ENCODE measurements around the gene USP20. TPM values are rescaled to one million over a fixed set of nuclear protein-coding genes. Genes with fewer than 3 reads are reported as not detected.

The USP20 gene
- total RNA-seq, 4 donors from 2014 or later = 23.9 to 61.8 (median 52.0) TPM

DNA sequence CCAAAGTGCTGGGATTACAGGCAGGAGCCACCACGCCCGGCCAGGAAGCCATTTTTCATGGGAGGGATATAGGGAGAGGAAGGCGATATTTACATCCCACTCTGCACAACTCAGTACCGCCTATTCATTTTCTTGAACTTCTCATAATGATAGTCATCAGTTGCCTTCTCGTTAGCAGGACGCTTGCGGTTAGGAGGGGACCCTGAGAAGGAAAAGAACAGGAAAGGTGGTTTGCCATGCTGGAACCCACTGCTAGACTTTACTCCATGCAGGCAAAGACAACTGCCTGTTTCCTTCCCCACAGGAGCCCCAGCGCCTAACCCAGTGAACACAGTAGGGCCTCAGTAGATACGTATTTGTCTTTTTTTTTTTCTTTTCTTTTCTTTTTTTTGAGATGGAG is 7.2 kb upstream of the USP20 start:
- peaks cover 1 to 2% of the 10 kb centered on the region in 2 donors for H3K4me1 ChIP-seq
- H3K36me3 ChIP-seq = peaks cover 36 to 40% of the 10 kb centered on the region in 2 donors
- TF ChIP-seq CTCF (IDR thresholded peaks at IDR 0.05) (no peak), POLR2A (IDR thresholded peaks at IDR 0.05) (no peak)
- no peak overlapping the region for H3K27ac ChIP-seq
- no peaks in the 10 kb centered on the region for H3K27me3 ChIP-seq
- intact Hi-C loops (cut with DNase I) = no loop called here
- DNase-seq = no peak
- H3K9me3 ChIP-seq = no peaks in the 10 kb centered on the region
- WGBS, 2 donors = 91 to 92% methylated on average over 9 of the region's 9 CpGs
- H3K4me3 ChIP-seq (replicated peaks in 1 of 3) = no peak overlapping the region

- intact Hi-C loops (cut with DNase I) = no loop called here
- 96 to 97% methylated on average over 10 of the region's 10 CpGs for WGBS, 2 donors
- Histone ChIP-seq H3K27me3 (no peaks in the 10 kb centered on the region), H3K9me3 (no peaks in the 10 kb centered on the region), H3K27ac (no peak overlapping the region), H3K4me3 (replicated peaks in 1 of 3) (no peak overlapping the region), H3K36me3 (peaks cover 36 to 40% of the 10 kb centered on the region in 2 donors), H3K4me1 (peaks cover 0 to 4% of the 10 kb centered on the region in 2 donors)
- TF ChIP-seq CTCF (IDR thresholded peaks at IDR 0.05) (no peak), POLR2A (IDR thresholded peaks at IDR 0.05) (no peak)
- DNase-seq = no peak
Measured at GRCh38 chr9:129828969-129829368, 6.3 kb upstream of the USP20 start.

GRCh38 chr9:129832982-129833381 is 2.3 kb upstream of the USP20 start:
- TF ChIP-seq CTCF (IDR thresholded peaks at IDR 0.05) (no peak), POLR2A (IDR thresholded peaks at IDR 0.05) (no peak)
- Histone ChIP-seq H3K27ac (no peak overlapping the region), H3K36me3 (peaks cover 36 to 40% of the 10 kb centered on the region in 2 donors), H3K4me3 (replicated peaks in 1 of 3) (no peak overlapping the region), H3K27me3 (no peaks in the 10 kb centered on the region), H3K4me1 (peaks cover 19 to 25% of the 10 kb centered on the region in 2 donors), H3K9me3 (no peaks in the 10 kb centered on the region)
- DNase-seq = no peak
- 97 to 100% methylated on average over 1 of the region's 1 CpG for WGBS, 2 donors
- intact Hi-C loops (cut with DNase I) = no loop called here

GRCh38 chr9:129834489-129835127 is 650 bp upstream of the USP20 start:
- peaks cover 19 to 41% of the 10 kb centered on the region in 2 donors for H3K4me1 ChIP-seq
- H3K27ac ChIP-seq = peak overlapping the region; percentile 16 to 86 (median 48)
- no peaks in the 10 kb centered on the region for H3K9me3 ChIP-seq
- H3K36me3 ChIP-seq = peaks cover 25 to 28% of the 10 kb centered on the region in 2 donors
- DNase-seq = no peak
- 3 to 5% methylated on average over 14 to 24 of the region's 32 CpGs for WGBS, 2 donors
- H3K4me3 ChIP-seq (replicated peaks in 1 of 3) = peak overlapping the region; percentile 83 to 93 (median 89)
- intact Hi-C loops (cut with DNase I) = no loop called here
- no peaks in the 10 kb centered on the region for H3K27me3 ChIP-seq
- TF ChIP-seq CTCF (IDR thresholded peaks at IDR 0.05) (no peak), POLR2A (IDR thresholded peaks at IDR 0.05) (no peak)

GRCh38 chr9:129835860-129836223 is 584 bp downstream of the USP20 start:
- Histone ChIP-seq H3K4me1 (peaks cover 19 to 45% of the 10 kb centered on the region in 2 donors), H3K27ac (peak overlapping the region; percentile 77 to 86 (median 81)), H3K36me3 (peaks cover 13 to 16% of the 10 kb centered on the region in 2 donors), H3K9me3 (no peaks in the 10 kb centered on the region), H3K4me3 (replicated peaks in 1 of 3) (peak overlapping the region; percentile 48 to 97 (median 83)), H3K27me3 (no peaks in the 10 kb centered on the region)
- intact Hi-C loops (cut with DNase I) = no loop called here
- TF ChIP-seq POLR2A (IDR thresholded peaks at IDR 0.05) = no peak
- no peak for TF ChIP-seq CTCF (IDR thresholded peaks at IDR 0.05)
- no peak for DNase-seq
- 0 to 2% methylated on average over 18 to 19 of the region's 19 CpGs for WGBS, 2 donors

All from thyroid gland (tissue), 4 donors.